BJ (cell line): ENCODE results near the gene LPCAT1. TPM values are rescaled to one million over a fixed set of nuclear protein-coding genes. Genes with fewer than 3 reads are reported as not detected.
"Not testable (repeated sequence)": the region's sequence is repeated elsewhere in the genome, so short reads cannot be mapped to it uniquely, and the experiment has no call there.

Experiments used
- CTCF ChIA-PET: fragments of 350-600 bp; formaldehyde crosslinking; extraction: SDS; loops from one replicate; lab custom pipeline; 2021; ENCODE audit warnings: antibody characterized with exemption, inconsistent platforms; lab: Yijun Ruan, JAX
- POLR2A ChIA-PET: fragments of 300-600 bp; sonication (Branson Sonifier 250); formaldehyde crosslinking; extraction: SDS; loops from one replicate; lab custom pipeline; 2021; ENCODE audit warnings: antibody characterized with exemption; lab: Charles Lee
- DNase-seq: peaks from one replicate; pipeline ENCODE4 v3.0.0-alpha.2; 2011; ENCODE audit warnings: low read depth
- H3K27me3 ChIP-seq: 2 replicates; pipeline ENCODE4 v1.6.0; 2011; ENCODE audit warnings: low read length; ENCODE audit not compliant: control insufficient read depth, insufficient read depth
- H3K36me3 ChIP-seq: 2 replicates; pipeline ENCODE4 v1.5.1; 2011; ENCODE audit warnings: low read length; ENCODE audit not compliant: control insufficient read depth, insufficient read depth
- H3K4me3 ChIP-seq: 2 replicates; pipeline ENCODE4 v1.5.1; 2011; ENCODE audit warnings: low read depth, mild to moderate bottlenecking, control low read depth, low read length
- polyA plus RNA-seq: library from polyadenylated mRNA; depleted of rRNA; stranded (reverse); fragments of >200 nt; gene quantifications from 2 replicates; pipeline ENCODE4 v1.2.3, GENCODE V29; 2011
- TF ChIP-seq, protein P1 (sequence below): IDR thresholded peaks from 2 replicates; pipeline ENCODE4 v1.5.1; 2011; ENCODE audit warnings: low read depth, mild to moderate bottlenecking, control low read depth, inconsistent platforms, low read length, moderate library complexity; ENCODE audit not compliant: insufficient read depth

The LPCAT1 gene
- polyA plus RNA-seq, 1 experiment, result 14.3 TPM

DNA sequence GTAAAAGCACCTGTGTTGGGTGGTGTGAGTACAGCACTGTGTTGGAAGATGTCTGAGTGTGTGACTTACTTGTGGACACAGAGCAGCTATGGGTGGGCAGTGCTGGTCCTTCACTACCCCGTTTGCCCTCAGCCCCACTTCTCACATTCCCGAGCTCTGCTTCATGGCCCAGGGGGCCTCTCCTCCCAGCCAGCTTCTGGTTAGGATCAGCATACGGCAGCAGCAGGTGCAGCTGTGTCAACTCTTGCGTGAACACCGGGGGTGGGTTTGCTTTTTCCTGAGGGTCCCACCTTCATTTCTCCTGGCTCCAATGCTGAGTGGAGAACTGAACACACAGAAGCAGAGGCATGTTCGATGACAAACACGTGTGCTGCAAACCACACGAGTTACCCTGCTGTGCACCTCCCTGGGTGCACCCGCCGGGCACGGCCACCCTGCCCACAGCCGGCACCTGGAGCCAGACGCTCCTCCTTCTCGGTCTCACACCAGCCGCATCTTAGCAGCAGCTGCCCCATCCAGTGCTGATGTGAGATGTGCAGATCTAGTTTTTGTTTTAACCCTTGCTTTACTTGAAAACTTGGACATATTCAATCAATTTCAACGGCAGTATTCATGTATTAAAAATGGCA, 63.6 kb downstream of the LPCAT1 start:
- H3K4me3 ChIP-seq, result no peak overlapping the region
- DNase-seq, result no peak
- TF ChIP-seq, protein P1, sequence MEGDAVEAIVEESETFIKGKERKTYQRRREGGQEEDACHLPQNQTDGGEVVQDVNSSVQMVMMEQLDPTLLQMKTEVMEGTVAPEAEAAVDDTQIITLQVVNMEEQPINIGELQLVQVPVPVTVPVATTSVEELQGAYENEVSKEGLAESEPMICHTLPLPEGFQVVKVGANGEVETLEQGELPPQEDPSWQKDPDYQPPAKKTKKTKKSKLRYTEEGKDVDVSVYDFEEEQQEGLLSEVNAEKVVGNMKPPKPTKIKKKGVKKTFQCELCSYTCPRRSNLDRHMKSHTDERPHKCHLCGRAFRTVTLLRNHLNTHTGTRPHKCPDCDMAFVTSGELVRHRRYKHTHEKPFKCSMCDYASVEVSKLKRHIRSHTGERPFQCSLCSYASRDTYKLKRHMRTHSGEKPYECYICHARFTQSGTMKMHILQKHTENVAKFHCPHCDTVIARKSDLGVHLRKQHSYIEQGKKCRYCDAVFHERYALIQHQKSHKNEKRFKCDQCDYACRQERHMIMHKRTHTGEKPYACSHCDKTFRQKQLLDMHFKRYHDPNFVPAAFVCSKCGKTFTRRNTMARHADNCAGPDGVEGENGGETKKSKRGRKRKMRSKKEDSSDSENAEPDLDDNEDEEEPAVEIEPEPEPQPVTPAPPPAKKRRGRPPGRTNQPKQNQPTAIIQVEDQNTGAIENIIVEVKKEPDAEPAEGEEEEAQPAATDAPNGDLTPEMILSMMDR, result no peak
- H3K36me3 ChIP-seq, result peaks cover 17% of the 10 kb centered on the region
- CTCF ChIA-PET, result no interaction called here
- POLR2A ChIA-PET, result no interaction called here
- no peaks in the 10 kb centered on the region for H3K27me3 ChIP-seq

DNA sequence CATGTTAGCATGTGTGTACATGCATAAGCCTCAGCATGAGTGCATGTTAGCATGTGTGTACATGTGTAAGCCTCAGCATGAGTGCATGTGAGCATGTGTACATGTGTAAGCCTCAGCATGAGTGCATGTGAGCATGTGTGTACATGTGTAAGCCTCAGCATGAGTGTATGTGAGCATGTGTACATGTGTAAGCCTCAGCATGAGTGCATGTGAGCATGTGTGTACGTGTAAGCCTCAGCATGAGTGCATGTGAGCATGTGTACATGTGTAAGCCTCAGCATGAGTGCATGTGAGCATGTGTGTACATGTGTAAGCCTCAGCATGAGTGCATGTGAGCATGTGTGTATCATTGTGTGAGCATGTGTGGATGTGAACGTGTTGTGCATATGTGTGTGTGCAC, 64.3 kb downstream of the LPCAT1 start:
- CTCF ChIA-PET, DNase-seq, H3K4me3 ChIP-seq, POLR2A ChIA-PET, H3K27me3 ChIP-seq: not testable (repeated sequence)
- H3K36me3 ChIP-seq, result peaks cover 17% of the 10 kb centered on the region

DNA sequence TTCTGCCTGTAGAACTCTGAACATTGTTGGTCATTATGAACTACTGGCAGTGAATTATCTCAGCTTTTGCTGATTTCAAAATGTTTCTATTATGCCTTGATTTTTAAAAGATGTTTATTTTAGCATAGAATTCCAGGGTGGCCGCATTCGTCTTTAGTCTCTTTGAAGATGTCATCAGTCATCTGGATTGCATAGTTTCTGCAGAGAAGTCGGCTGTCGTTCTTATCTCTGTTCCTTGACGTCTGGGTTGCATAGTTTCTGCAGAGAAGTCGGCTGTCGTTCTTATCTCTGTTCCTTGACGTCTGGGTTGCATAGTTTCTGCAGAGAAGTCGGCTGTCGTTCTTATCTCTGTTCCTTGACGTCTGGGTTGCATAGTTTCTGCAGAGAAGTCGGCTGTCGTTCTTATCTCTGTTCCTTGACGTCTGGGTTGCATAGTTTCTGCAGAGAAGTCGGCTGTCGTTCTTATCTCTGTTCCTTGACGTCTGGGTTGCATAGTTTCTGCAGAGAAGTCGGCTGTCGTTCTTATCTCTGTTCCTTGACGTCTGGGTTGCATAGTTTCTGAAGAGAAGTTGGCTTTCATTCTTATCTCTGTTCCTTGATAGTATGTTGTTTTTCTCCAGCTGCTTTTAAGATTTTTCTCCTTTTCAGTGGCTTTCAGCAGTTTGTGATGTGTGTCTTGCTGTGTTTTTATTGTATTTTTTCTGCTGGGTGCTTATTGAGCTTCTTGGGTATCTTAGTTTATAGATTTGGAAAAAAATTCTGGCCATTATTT, 67.5 kb downstream of the LPCAT1 start:
- POLR2A ChIA-PET, H3K4me3 ChIP-seq, H3K27me3 ChIP-seq, H3K36me3 ChIP-seq, DNase-seq: not testable (repeated sequence)
- CTCF ChIA-PET, result interaction anchor here (1.1 kb wide), 1 partner anchor 189 kb away, joined by 3 read pairs; no protein-coding TSS in a partner anchor

DNA sequence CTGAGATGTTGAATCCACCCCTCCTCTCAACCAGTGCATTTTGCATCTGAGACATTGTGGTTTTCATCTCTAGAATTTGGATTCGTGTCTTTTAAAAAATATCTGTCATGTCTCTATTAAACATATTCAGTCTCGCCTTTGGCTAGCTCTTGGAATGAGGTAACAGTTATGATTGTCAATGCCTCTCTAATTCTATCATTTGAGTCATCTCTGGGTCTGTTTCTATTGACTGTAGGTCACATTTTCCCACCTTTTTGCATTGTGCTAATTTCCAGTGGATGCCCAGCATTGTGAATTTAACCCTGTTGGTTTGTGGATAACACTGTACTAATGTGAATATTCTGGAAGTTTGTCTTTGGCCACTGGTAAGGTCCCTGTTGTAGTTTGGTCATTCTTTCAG, 70.1 kb downstream of the LPCAT1 start:
- Histone ChIP-seq H3K4me3 (no peak overlapping the region), H3K36me3 (no peaks in the 10 kb centered on the region), H3K27me3 (peaks cover 4% of the 10 kb centered on the region; the same call in 1 of the 2 replicates)
- DNase-seq, result no peak
- TF ChIP-seq, protein P1, result no peak
- ChIA-PET POLR2A (no interaction called here), CTCF (interaction anchor here (1.0 kb wide), 1 partner anchor 26 kb away, joined by 3 read pairs; no protein-coding TSS in a partner anchor)

DNA sequence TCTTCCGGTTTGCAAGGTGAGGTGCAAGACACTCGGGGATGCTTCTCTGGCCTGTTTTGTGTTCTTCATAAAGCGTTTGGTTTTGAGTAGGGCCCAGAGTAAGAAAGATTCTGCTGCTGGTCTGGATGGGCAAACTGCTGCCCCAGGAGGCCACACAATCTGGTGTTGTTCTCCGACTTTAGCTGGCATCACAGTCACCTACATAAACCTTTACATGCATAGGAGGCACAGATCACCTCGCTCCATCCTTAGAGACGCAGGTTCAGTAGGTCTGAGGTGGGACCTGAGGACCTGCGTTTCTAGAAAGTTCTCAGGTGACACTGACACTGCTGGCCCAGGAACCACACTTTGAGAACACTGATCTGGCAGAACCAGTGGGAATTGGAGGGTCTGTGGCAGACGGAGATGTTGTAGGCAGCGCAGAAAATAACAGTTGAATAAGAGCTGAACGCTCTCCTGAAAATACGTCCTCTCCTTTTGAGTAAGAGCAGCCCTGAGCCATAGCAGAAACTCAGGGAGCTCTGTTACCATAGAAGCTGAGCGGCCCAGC, 74.6 kb downstream of the LPCAT1 start:
- ChIA-PET CTCF (no interaction called here), POLR2A (no interaction called here)
- H3K27me3 ChIP-seq, result peaks cover 24% of the 10 kb centered on the region
- DNase-seq, result no peak
- no peaks in the 10 kb centered on the region for H3K36me3 ChIP-seq
- TF ChIP-seq, protein P1, result no peak
- no peak overlapping the region for H3K4me3 ChIP-seq

DNA sequence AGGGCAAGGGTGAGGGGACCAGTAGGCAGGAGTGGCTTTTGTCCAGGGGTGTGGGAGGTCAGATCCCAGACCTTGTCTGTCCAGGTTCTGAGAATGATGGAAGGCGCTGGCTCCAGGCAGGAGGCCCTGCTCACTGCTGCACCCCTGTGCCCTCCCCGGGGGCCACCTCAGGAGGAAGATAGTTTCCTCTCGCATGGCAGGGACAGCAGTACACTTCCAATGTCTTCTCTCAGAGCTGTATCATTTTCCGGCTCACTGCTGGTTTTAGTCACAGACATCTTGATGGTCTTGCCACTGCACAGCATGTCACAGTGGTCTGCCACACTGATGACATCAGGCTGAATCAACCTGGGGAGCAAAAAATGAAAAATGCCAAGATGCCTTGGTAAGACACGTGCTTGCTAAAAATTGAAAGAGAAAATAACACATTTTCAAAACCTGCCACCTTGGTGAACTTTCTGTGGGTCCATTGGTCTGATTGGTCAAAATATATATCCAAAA, 75.2 kb downstream of the LPCAT1 start:
- TF ChIP-seq, protein P1, result no peak
- Histone ChIP-seq H3K36me3 (no peaks in the 10 kb centered on the region), H3K4me3 (no peak overlapping the region), H3K27me3 (peaks cover 28% of the 10 kb centered on the region)
- DNase-seq, result no peak
- POLR2A ChIA-PET, result no interaction called here
- CTCF ChIA-PET, result no interaction called here
